WTC11 (cell line): Measurements from ENCODE around the gene WEE1. TPM values are rescaled to one million over a fixed set of nuclear protein-coding genes. Genes with fewer than 3 reads are reported as not detected.

Source experiments
- ATAC-seq: fragments of 200-7000 bp; cut with Tn5 transposase; 2 replicates; pipeline ENCODE4 v1.10.0; 2021; ENCODE audit warnings: mild to moderate bottlenecking, moderate library complexity
- CTCF ChIA-PET: fragments of 300-600 bp; sonication (Branson Sonifier 250); formaldehyde crosslinking; loops from one replicate; lab custom pipeline; 2021; ENCODE audit warnings: antibody characterized with exemption; lab: Charles Lee
- POLR2A ChIA-PET: fragments of 350-600 bp; sonication (Branson Sonifier 250); formaldehyde crosslinking; loops from one replicate; lab custom pipeline; 2021; ENCODE audit warnings: antibody characterized with exemption; lab: Charles Lee
- DNase-seq: peaks from one replicate; pipeline ENCODE4 v3.0.0; 2021; ENCODE audit warnings: low spot score
- H3K27ac Mint-ChIP-seq: 2 replicates; pipeline ENCODE4 v1.8.0; 2021; ENCODE audit warnings: mixed read lengths
- H3K27me3 Mint-ChIP-seq: 2 replicates; pipeline ENCODE4 v1.8.0; 2021; ENCODE audit warnings: low read depth, mild to moderate bottlenecking, moderate library complexity, mixed read lengths
- H3K36me3 Mint-ChIP-seq: 2 replicates; pipeline ENCODE4 v1.8.0; 2021; ENCODE audit warnings: mixed read lengths
- H3K4me1 Mint-ChIP-seq: 2 replicates; pipeline ENCODE4 v1.8.0; 2022; ENCODE audit warnings: mixed read lengths
- H3K4me3 Mint-ChIP-seq: 2 replicates; pipeline ENCODE4 v1.8.0; 2021; ENCODE audit warnings: mild to moderate bottlenecking, moderate library complexity, mixed read lengths
- H3K9me3 Mint-ChIP-seq: 2 replicates; pipeline ENCODE4 v1.8.0; 2021; ENCODE audit warnings: mixed read lengths
- ATF6 ChIP-seq: sonication (generic); formaldehyde crosslinking; IDR thresholded peaks from 2 replicates; pipeline ENCODE4 v1.8.1; 2023; ENCODE audit warnings: mild to moderate bottlenecking, missing genetic modification reagents
- CREM ChIP-seq: sonication (generic); formaldehyde crosslinking; IDR thresholded peaks from 2 replicates; pipeline ENCODE4 v1.8.1; 2022; ENCODE audit warnings: mild to moderate bottlenecking, missing genetic modification reagents, moderate library complexity
- CTCF ChIP-seq: fragments of 200-600 bp; IDR thresholded peaks from 2 replicates; pipeline ENCODE4 v1.8.0; 2022; ENCODE audit warnings: antibody characterized with exemption
- E2F1 ChIP-seq: sonication (generic); formaldehyde crosslinking; IDR thresholded peaks from 2 replicates; pipeline ENCODE4 v1.8.0; 2022; ENCODE audit warnings: mild to moderate bottlenecking, missing genetic modification reagents
- E2F4 ChIP-seq: sonication (generic); formaldehyde crosslinking; IDR thresholded peaks from 2 replicates; pipeline ENCODE4 v1.8.1; 2022; ENCODE audit warnings: low read depth, mild to moderate bottlenecking, moderate library complexity, missing genetic modification reagents, borderline replicate concordance
- E2F5 ChIP-seq: sonication (generic); formaldehyde crosslinking; IDR thresholded peaks from 2 replicates; pipeline ENCODE4 v1.8.1; 2022; ENCODE audit warnings: mild to moderate bottlenecking, moderate library complexity, missing genetic modification reagents
- EMX1 ChIP-seq: fragments of 250-450 bp; sonication (Bioruptor Pico); IDR thresholded peaks from 2 replicates; pipeline ENCODE4 v1.8.0; 2021; ENCODE audit warnings: mild to moderate bottlenecking
- ETV6 ChIP-seq: sonication (generic); formaldehyde crosslinking; IDR thresholded peaks from 2 replicates; pipeline ENCODE4 v1.8.1; 2022; ENCODE audit warnings: mild to moderate bottlenecking, missing genetic modification reagents
- FOXP4 ChIP-seq: sonication (generic); formaldehyde crosslinking; IDR thresholded peaks from 2 replicates; pipeline ENCODE4 v1.8.0; 2022; ENCODE audit warnings: mild to moderate bottlenecking, missing genetic modification reagents
- GRHL2 ChIP-seq: fragments of 250-450 bp; sonication (Bioruptor Pico); IDR thresholded peaks from 2 replicates; pipeline ENCODE4 v1.8.0; 2022; ENCODE audit warnings: mild to moderate bottlenecking, moderate library complexity; ENCODE audit not compliant: insufficient replicate concordance, severe bottlenecking
- KAT7 ChIP-seq: sonication (generic); formaldehyde crosslinking; IDR thresholded peaks from 2 replicates; pipeline ENCODE4 v1.8.1; 2023; ENCODE audit warnings: missing genetic modification reagents, mild to moderate bottlenecking, borderline replicate concordance
- MAX ChIP-seq: sonication (generic); formaldehyde crosslinking; IDR thresholded peaks from 2 replicates; pipeline ENCODE4 v1.8.0; 2022; ENCODE audit warnings: mild to moderate bottlenecking, missing genetic modification reagents
- MXD4 ChIP-seq: fragments of 250-450 bp; sonication (Bioruptor Pico); IDR thresholded peaks from 2 replicates; pipeline ENCODE4 v1.8.0; 2021; ENCODE audit warnings: mild to moderate bottlenecking, moderate library complexity, borderline replicate concordance
- NFYB ChIP-seq: sonication (generic); formaldehyde crosslinking; conservative IDR thresholded peaks from 2 replicates; pipeline ENCODE4 v1.8.0; 2022; ENCODE audit warnings: low read depth, missing genetic modification reagents
- NR3C1 ChIP-seq: sonication (generic); formaldehyde crosslinking; conservative IDR thresholded peaks from 2 replicates; pipeline ENCODE4 v1.8.1; 2023; ENCODE audit warnings: low read depth, mild to moderate bottlenecking, missing genetic modification reagents
- TP53 ChIP-seq: sonication (generic); formaldehyde crosslinking; IDR thresholded peaks from 2 replicates; pipeline ENCODE4 v1.8.1; 2023; ENCODE audit warnings: mild to moderate bottlenecking, missing genetic modification reagents
- USF1 ChIP-seq: sonication (generic); formaldehyde crosslinking; IDR thresholded peaks from 2 replicates; pipeline ENCODE4 v1.8.0; 2022; ENCODE audit warnings: mild to moderate bottlenecking, missing genetic modification reagents
- ZMAT4 ChIP-seq: fragments of 250-450 bp; sonication (Bioruptor Pico); IDR thresholded peaks from 2 replicates; pipeline ENCODE4 v1.9.0; 2021; ENCODE audit warnings: mild to moderate bottlenecking
- ZNF121 ChIP-seq: sonication (generic); formaldehyde crosslinking; IDR thresholded peaks from 2 replicates; pipeline ENCODE4 v1.8.0; 2023; ENCODE audit warnings: missing genetic modification reagents
- ZNF317 ChIP-seq: sonication (generic); formaldehyde crosslinking; IDR thresholded peaks from 2 replicates; pipeline ENCODE4 v1.8.1; 2023; ENCODE audit warnings: low read depth, mild to moderate bottlenecking, moderate library complexity, missing genetic modification reagents, borderline replicate concordance
- ZNF423 ChIP-seq: fragments of 250-450 bp; sonication (Bioruptor Pico); IDR thresholded peaks from 2 replicates; pipeline ENCODE4 v2.1.2; 2022; ENCODE audit warnings: mild to moderate bottlenecking, moderate library complexity
- ZNF671 ChIP-seq: fragments of 250-450 bp; sonication (Bioruptor Pico); IDR thresholded peaks from 2 replicates; pipeline ENCODE4 v1.8.0; 2021; ENCODE audit warnings: mild to moderate bottlenecking
- total RNA-seq: library from RNA; stranded (reverse); gene quantifications from 3 replicates; pipeline ENCODE4 v1.2.3, GENCODE V29; 2021

Gene WEE1
- total RNA-seq, 1 experiment from 2014 or later, result 109 TPM

GRCh38 chr11:9613830-9614762 is 40.6 kb downstream of the WEE1 start (continued):
- TF ChIP-seq FOXP4 (CRISPR knock-in tag), result no peak; the same call in 1 of the 2 replicates
- peak; percentile 17; the same call in 1 of the 2 replicates for TF ChIP-seq E2F5 (CRISPR knock-in tag)
- peak; percentile 48; the same call in 1 of the 2 replicates for TF ChIP-seq MAX (CRISPR knock-in tag)
- no peak for TF ChIP-seq MXD4 (CRISPR knock-in tag)
- TF ChIP-seq CTCF, result peak; percentile 20; the same call in 1 of the 2 replicates
- TF ChIP-seq GRHL2, result no peak
- no peak for TF ChIP-seq ZMAT4
- TF ChIP-seq NR3C1 (CRISPR knock-in tag), result no peak
- TF ChIP-seq ZNF121 (CRISPR knock-in tag), result no peak

GRCh38 chr11:9615031-9615451 is 41.6 kb downstream of the WEE1 start:
- DNase-seq, result no peak
- H3K4me3 Mint-ChIP-seq, result peak overlapping the region; percentile 79
- peaks cover 3% of the 10 kb centered on the region; the same call in 1 of the 2 replicates for H3K36me3 Mint-ChIP-seq
- H3K27me3 Mint-ChIP-seq, result no peaks in the 10 kb centered on the region
- TF ChIP-seq TP53 (no peak), ZNF423 (CRISPR knock-in tag) (no peak), USF1 (no peak), ZNF671 (CRISPR knock-in tag) (no peak), EMX1 (CRISPR knock-in tag) (no peak), ATF6 (CRISPR knock-in tag) (no peak), KAT7 (no peak), E2F1 (CRISPR knock-in tag) (no peak), E2F4 (CRISPR knock-in tag) (no peak), NFYB (CRISPR knock-in tag) (no peak), ETV6 (CRISPR knock-in tag) (no peak), ZNF317 (CRISPR knock-in tag) (no peak), CREM (CRISPR knock-in tag) (no peak)
- H3K27ac Mint-ChIP-seq, result no peak overlapping the region
- ChIA-PET CTCF (no interaction called here), POLR2A (no interaction called here)
- peaks cover 8% of the 10 kb centered on the region for H3K9me3 Mint-ChIP-seq
- peaks cover 25% of the 10 kb centered on the region for H3K4me1 Mint-ChIP-seq
- no peak for ATAC-seq
